ENCODE data around the gene TMEM33. TPM values are rescaled to one million over a fixed set of nuclear protein-coding genes. Genes with fewer than 3 reads are reported as not detected.

Gene TMEM33
- total RNA-seq, 1 experiment from 2014 or later: 82.4 TPM

- Histone ChIP-seq H3K27me3 (ENCODE audit: insufficient read depth, low read length) (no peaks in the 10 kb centered on the region), H3K79me2 (ENCODE audit: insufficient read depth, low read length) (no peaks in the 10 kb centered on the region), H3K4me3 (replicated peaks in 1 of 2; ENCODE audit: low read depth in 1 of 2, low read length in 2 of 2) (no peak overlapping the region), H3K36me3 (ENCODE audit: control insufficient read depth in 1 of 2, insufficient read depth in 2 of 2, low read length in 2 of 2) (no peaks in the 10 kb centered on the region), H2AFZ (ENCODE audit: low read depth, low read length, poor library complexity, severe bottlenecking) (peak overlapping the region; percentile 95), H3K4me1 (ENCODE audit: control insufficient read depth in 1 of 2, insufficient read depth in 2 of 2, low read length in 2 of 2) (no peaks in the 10 kb centered on the region; a peak in 1 of 4 replicates), H4K20me1 (ENCODE audit: insufficient read depth) (no peaks in the 10 kb centered on the region), H3K9me3 (ENCODE audit: control insufficient read depth in 1 of 2, insufficient read depth in 1 of 2, low read depth in 1 of 2, low read length in 2 of 2) (no peaks in the 10 kb centered on the region), H3K4me2 (ENCODE audit: low read length) (no peak overlapping the region), H3K27ac (ENCODE audit: low read depth, low read length) (no peak overlapping the region), H3K9me2 (ENCODE audit: insufficient read depth) (no peaks in the 10 kb centered on the region), H3K9ac (ENCODE audit: low read length) (no peak overlapping the region)
- ChIA-PET CTCF (interaction anchor here (0.8 to 2.0 kb wide), 13 partner anchors 9 to 607 kb away, joined by 3 to 13 read pairs (median 3); no protein-coding TSS in a partner anchor), POLR2A (no interaction called here), RAD21 (ENCODE audit: low non-redundant PET in 1 of 2, low total read pairs in 2 of 2, uncharacterized antibody in 2 of 2, unreplicated experiment in 2 of 2) (no interaction called here)
- peak; percentile 34 for DNase-seq (ENCODE audit: low read depth, low spot score)
- intact Hi-C loops (cut with micrococcal nuclease): loop anchor here (1.0 to 2.0 kb wide), 2 partner anchors 195 to 607 kb away; no protein-coding TSS in a partner anchor
- no TSS peak for BruUV-seq (replicated peaks)
- ATAC-seq: no peak
- TF ChIP-seq JUND (IDR thresholded peaks at IDR 0.05) (no peak), ZBTB33 (IDR thresholded peaks at IDR 0.05; ENCODE audit: extremely low read depth, insufficient replicate concordance, low read length) (no peak), TCF7L2 (IDR thresholded peaks at IDR 0.05; ENCODE audit: borderline replicate concordance, extremely low read depth, insufficient read depth, insufficient read length) (no peak), ATF3 (IDR thresholded peaks at IDR 0.05) (no peak), SIN3A (IDR thresholded peaks at IDR 0.05; ENCODE audit: low read depth) (no peak), REST (IDR thresholded peaks at IDR 0.05; ENCODE audit: low read depth) (no peak), EZH2 (IDR thresholded peaks at IDR 0.05) (no peak), SP1 (IDR thresholded peaks at IDR 0.05; ENCODE audit: low read depth) (no peak), ELF1 (IDR thresholded peaks at IDR 0.05; ENCODE audit: borderline replicate concordance, low read depth) (no peak), SRF (IDR thresholded peaks at IDR 0.05; ENCODE audit: low read depth) (no peak), EGR1 (IDR thresholded peaks at IDR 0.05; ENCODE audit: low read depth) (no peak), CTCF (IDR thresholded peaks at IDR 0.05 in 2 of 3, conservative IDR thresholded peaks at IDR 0.05 in 1 of 3; ENCODE audit: borderline replicate concordance in 1 of 3, insufficient read depth in 1 of 3, low read depth in 2 of 3, low read length in 2 of 3) (peak; percentile 74 to 90 (median 82)), RAD21 (IDR thresholded peaks at IDR 0.05; ENCODE audit: low read depth) (peak; percentile 76), POLR2AphosphoS5 (IDR thresholded peaks at IDR 0.05; ENCODE audit: low read depth, low read length) (no peak), MAX (IDR thresholded peaks at IDR 0.05) (no peak), EZH2phosphoT487 (IDR thresholded peaks at IDR 0.05; ENCODE audit: borderline replicate concordance) (no peak), YY1 (IDR thresholded peaks at IDR 0.05; ENCODE audit: extremely low read depth, insufficient replicate concordance, low read depth, low read length) (no peak), FOSL1 (IDR thresholded peaks at IDR 0.05; ENCODE audit: low read depth) (no peak)
Observed at GRCh38 chr4:41887821-41888686, 47.2 kb upstream of the TMEM33 start.

All from HCT116 (cell line).